GM19035 (cell line): ENCODE data around the gene ALDH3B2.
"Not testable (repeated sequence)": the region's sequence is repeated elsewhere in the genome, so short reads cannot be mapped to it uniquely, and the experiment has no call there.

Source experiments
- ATAC-seq: cut with Tn5 transposase; IDR thresholded peaks from one replicate; pipeline ENCODE4 v1.9.1; 2021; ENCODE audit not compliant: unreplicated experiment

Gene ALDH3B2

GRCh38 chr11:67662835-67663531, 11.4 kb downstream of the ALDH3B2 start:
- ATAC-seq: no peak

GRCh38 chr11:67662142-67662834, 12.1 kb downstream of the ALDH3B2 start:
- no peak for ATAC-seq

GRCh38 chr11:67660752-67661151, 13.7 kb downstream of the ALDH3B2 start:
- ATAC-seq: not testable (repeated sequence)

GRCh38 chr11:67659651-67660165, 14.7 kb downstream of the ALDH3B2 start:
- ATAC-seq: not testable (repeated sequence)

GRCh38 chr11:67657300-67657699, 17.1 kb downstream of the ALDH3B2 start:
- ATAC-seq: no peak

- no peak for ATAC-seq
Measured at GRCh38 chr11:67656278-67656922, 18.0 kb downstream of the ALDH3B2 start.

- ATAC-seq: no peak
Measured at GRCh38 chr11:67654225-67654624, 20.2 kb downstream of the ALDH3B2 start.

- no peak for ATAC-seq
Measured at GRCh38 chr11:67652965-67653845, 21.2 kb downstream of the ALDH3B2 start.

GRCh38 chr11:67651976-67652781, 22.2 kb downstream of the ALDH3B2 start:
- no peak for ATAC-seq

- ATAC-seq: no peak
Measured at GRCh38 chr11:67649634-67650510, 24.6 kb downstream of the ALDH3B2 start.

GRCh38 chr11:67648796-67649613, 25.4 kb downstream of the ALDH3B2 start:
- ATAC-seq: no peak

GRCh38 chr11:67648140-67648795, 26.2 kb downstream of the ALDH3B2 start:
- ATAC-seq: no peak

- no peak for ATAC-seq
Measured at GRCh38 chr11:67647471-67647870, 27.0 kb downstream of the ALDH3B2 start.

- no peak for ATAC-seq
Measured at GRCh38 chr11:67646535-67647336, 27.7 kb downstream of the ALDH3B2 start.

GRCh38 chr11:67645521-67646461, 28.6 kb downstream of the ALDH3B2 start:
- no peak for ATAC-seq
